ENCODE data around the gene GLDN.

GLDN gene

DNA sequence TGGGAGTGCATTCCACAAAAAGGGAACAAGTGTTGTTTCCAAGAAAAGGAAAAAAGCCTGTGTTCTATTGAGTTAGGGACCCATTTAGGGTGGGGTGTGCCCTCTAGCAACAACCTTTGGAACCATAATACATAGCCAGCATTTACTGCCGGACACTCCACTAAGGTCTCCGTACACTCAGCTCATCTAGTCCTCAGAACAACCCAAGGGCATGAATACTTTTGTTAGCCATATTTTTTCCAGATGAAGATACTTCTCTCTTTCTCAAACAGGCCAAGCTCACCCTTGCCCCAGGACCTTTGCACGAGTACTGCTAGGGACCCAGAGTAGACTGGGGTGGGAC lies 46.2 kb downstream of the GLDN start:
- no peak overlapping the region for H3K4me2 ChIP-seq (ENCODE audit: low read depth, low read length)
- H3F3A ChIP-seq (ENCODE audit: insufficient read depth, low read length) = no peaks in the 10 kb centered on the region
- H3K27me3 ChIP-seq (replicated peaks; ENCODE audit: insufficient read depth, low read length) = 0 out of 2 replicates have a peak, but pooled peaks cover 3% of the 10 kb centered on the region
- H3K79me2 ChIP-seq (ENCODE audit: low read length) = no peaks in the 10 kb centered on the region
- H3K9me3 ChIP-seq (replicated peaks; ENCODE audit: insufficient read depth, low read length) = no peaks in the 10 kb centered on the region
- no peaks in the 10 kb centered on the region for H3K9me2 ChIP-seq (replicated peaks; ENCODE audit: insufficient read depth, low read length)
- DNase-seq = no peak
- no peaks in the 10 kb centered on the region for H4K20me1 ChIP-seq (ENCODE audit: insufficient read depth, low read length)
- no peak overlapping the region for H3K9ac ChIP-seq (ENCODE audit: low read length)
- H3K36me3 ChIP-seq (replicated peaks; ENCODE audit: insufficient read depth, low read length) = no peaks in the 10 kb centered on the region
- H3K4me1 ChIP-seq (ENCODE audit: low read length) = no peaks in the 10 kb centered on the region
- no peak overlapping the region for H3K27ac ChIP-seq (ENCODE audit: low read length)
- no peak overlapping the region for H3K4me3 ChIP-seq (ENCODE audit: low read length)
- TF ChIP-seq EZH2 (optimal IDR thresholded peaks at IDR 0.05; ENCODE audit: low read depth, low read length) (no peak), EZH2phosphoT487 (IDR thresholded peaks at IDR 0.05; ENCODE audit: low read length) (no peak)
- TF ChIP-seq, protein P1, sequence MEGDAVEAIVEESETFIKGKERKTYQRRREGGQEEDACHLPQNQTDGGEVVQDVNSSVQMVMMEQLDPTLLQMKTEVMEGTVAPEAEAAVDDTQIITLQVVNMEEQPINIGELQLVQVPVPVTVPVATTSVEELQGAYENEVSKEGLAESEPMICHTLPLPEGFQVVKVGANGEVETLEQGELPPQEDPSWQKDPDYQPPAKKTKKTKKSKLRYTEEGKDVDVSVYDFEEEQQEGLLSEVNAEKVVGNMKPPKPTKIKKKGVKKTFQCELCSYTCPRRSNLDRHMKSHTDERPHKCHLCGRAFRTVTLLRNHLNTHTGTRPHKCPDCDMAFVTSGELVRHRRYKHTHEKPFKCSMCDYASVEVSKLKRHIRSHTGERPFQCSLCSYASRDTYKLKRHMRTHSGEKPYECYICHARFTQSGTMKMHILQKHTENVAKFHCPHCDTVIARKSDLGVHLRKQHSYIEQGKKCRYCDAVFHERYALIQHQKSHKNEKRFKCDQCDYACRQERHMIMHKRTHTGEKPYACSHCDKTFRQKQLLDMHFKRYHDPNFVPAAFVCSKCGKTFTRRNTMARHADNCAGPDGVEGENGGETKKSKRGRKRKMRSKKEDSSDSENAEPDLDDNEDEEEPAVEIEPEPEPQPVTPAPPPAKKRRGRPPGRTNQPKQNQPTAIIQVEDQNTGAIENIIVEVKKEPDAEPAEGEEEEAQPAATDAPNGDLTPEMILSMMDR (IDR thresholded peaks at IDR 0.05; ENCODE audit: low read length) = no peak
- no peak overlapping the region for H2AFZ ChIP-seq (ENCODE audit: low read length)

DNA sequence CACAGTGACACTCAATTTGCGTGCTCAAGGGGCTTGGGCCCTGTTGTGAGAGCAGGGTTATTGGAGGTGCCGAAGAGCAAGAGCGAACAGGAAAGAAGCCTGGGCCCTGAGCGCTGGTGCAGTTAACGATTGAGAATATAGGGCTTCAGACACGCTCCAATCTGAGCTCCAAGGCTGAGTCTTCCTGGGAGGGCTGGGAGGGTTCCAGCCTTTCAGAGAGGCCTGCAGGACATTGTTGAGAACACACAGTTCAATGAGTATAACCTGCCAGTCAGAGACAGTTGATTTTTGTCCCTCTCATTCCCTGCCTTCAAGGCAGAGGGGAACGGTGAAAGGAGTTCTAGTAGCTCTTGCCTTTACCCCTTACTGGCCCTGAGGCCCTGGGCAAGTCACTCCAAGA lies 47.3 kb downstream of the GLDN start:
- H3K9ac ChIP-seq (ENCODE audit: low read length) = no peak overlapping the region
- no peak overlapping the region for H3K27ac ChIP-seq (ENCODE audit: low read length)
- H3F3A ChIP-seq (ENCODE audit: insufficient read depth, low read length) = no peaks in the 10 kb centered on the region
- no peak for TF ChIP-seq EZH2 (optimal IDR thresholded peaks at IDR 0.05; ENCODE audit: low read depth, low read length)
- no peak for TF ChIP-seq EZH2phosphoT487 (IDR thresholded peaks at IDR 0.05; ENCODE audit: low read length)
- TF ChIP-seq, protein P1 (IDR thresholded peaks at IDR 0.05; ENCODE audit: low read length) = no peak
- H3K27me3 ChIP-seq (replicated peaks; ENCODE audit: insufficient read depth, low read length) = no peaks in the 10 kb centered on the region
- no peaks in the 10 kb centered on the region for H3K4me1 ChIP-seq (ENCODE audit: low read length)
- no peak for DNase-seq
- H2AFZ ChIP-seq (ENCODE audit: low read length) = no peak overlapping the region
- H3K79me2 ChIP-seq (ENCODE audit: low read length) = no peaks in the 10 kb centered on the region
- no peak overlapping the region for H3K4me3 ChIP-seq (ENCODE audit: low read length)
- no peak overlapping the region for H3K4me2 ChIP-seq (ENCODE audit: low read depth, low read length)
- H3K36me3 ChIP-seq (replicated peaks; ENCODE audit: insufficient read depth, low read length) = no peaks in the 10 kb centered on the region
- H3K9me2 ChIP-seq (replicated peaks; ENCODE audit: insufficient read depth, low read length) = no peaks in the 10 kb centered on the region
- no peaks in the 10 kb centered on the region for H4K20me1 ChIP-seq (ENCODE audit: insufficient read depth, low read length)
- H3K9me3 ChIP-seq (replicated peaks; ENCODE audit: insufficient read depth, low read length) = no peaks in the 10 kb centered on the region

DNA sequence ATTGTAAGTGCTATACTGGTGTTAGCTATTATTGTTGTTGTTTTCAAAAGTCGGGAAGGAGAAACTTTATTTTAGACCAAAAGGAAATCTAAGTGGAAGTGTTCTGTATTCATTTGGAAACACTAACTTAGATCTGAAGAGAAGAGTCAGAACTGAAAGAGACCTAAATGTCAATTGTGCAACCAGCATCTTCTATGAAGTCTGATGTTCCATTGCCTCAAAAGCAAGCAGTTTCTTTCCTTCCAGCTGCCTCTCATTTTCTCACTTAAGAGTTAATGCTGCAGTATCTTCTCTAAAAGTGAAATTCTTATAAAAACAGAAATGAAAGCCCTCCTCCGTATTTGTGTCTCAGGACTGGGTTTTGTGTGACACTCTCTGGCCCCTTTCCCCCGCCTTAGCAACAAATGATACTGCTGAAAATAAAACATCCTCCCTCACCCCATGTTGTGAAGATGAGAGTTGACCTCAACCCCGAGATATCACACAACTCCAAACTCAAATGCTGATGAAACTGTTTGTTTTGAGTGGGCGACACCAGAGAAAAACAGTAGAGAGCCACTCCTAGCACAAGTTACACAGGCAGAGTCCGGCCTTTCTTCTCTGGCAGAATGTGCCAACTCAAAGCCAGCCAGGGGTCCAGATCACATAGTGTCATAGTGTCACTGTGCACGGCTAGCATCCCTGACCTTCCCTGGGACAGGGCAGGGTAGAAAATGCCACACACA lies 48.9 kb downstream of the GLDN start:
- Histone ChIP-seq H3K27ac (ENCODE audit: low read length) (no peak overlapping the region), H3K9me2 (replicated peaks; ENCODE audit: insufficient read depth, low read length) (no peaks in the 10 kb centered on the region), H3F3A (ENCODE audit: insufficient read depth, low read length) (no peaks in the 10 kb centered on the region), H3K79me2 (ENCODE audit: low read length) (no peaks in the 10 kb centered on the region), H4K20me1 (ENCODE audit: insufficient read depth, low read length) (no peaks in the 10 kb centered on the region), H3K27me3 (replicated peaks; ENCODE audit: insufficient read depth, low read length) (no peaks in the 10 kb centered on the region), H3K4me3 (ENCODE audit: low read length) (no peak overlapping the region), H3K9ac (ENCODE audit: low read length) (no peak overlapping the region), H3K36me3 (replicated peaks; ENCODE audit: insufficient read depth, low read length) (no peaks in the 10 kb centered on the region), H3K9me3 (replicated peaks; ENCODE audit: insufficient read depth, low read length) (no peaks in the 10 kb centered on the region), H3K4me2 (ENCODE audit: low read depth, low read length) (no peak overlapping the region), H2AFZ (ENCODE audit: low read length) (no peak overlapping the region), H3K4me1 (ENCODE audit: low read length) (no peaks in the 10 kb centered on the region)
- no peak for DNase-seq
- TF ChIP-seq, protein P1 (IDR thresholded peaks at IDR 0.05; ENCODE audit: low read length) = no peak
- TF ChIP-seq EZH2 (optimal IDR thresholded peaks at IDR 0.05; ENCODE audit: low read depth, low read length) (no peak), EZH2phosphoT487 (IDR thresholded peaks at IDR 0.05; ENCODE audit: low read length) (no peak)
